ENCODE measurements around the gene GSTT4.
"Not testable (repeated sequence)": the region's sequence is repeated elsewhere in the genome, so short reads cannot be mapped to it uniquely, and the experiment has no call there.

DNA sequence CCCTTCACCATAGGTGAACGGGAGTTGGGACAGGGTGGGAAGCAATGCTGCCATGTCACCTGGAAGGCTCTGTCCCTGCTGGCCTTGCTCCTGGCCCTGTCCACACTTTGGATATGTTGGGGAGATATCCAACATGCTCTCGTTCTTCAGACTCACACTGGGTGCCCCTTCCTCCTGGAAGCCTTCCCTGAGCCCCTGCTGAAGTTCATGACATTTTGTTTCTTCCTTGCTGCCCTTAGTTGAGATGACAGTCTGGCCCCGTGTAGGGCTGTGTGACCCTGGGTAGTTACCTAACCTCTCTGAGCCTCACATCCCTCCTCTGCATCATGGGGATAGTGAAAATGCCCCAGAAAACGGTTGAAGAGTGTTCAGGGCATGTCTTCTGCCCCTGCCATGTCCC lies 51.8 kb downstream of the GSTT4 start:
- TF ChIP-seq, protein P1, sequence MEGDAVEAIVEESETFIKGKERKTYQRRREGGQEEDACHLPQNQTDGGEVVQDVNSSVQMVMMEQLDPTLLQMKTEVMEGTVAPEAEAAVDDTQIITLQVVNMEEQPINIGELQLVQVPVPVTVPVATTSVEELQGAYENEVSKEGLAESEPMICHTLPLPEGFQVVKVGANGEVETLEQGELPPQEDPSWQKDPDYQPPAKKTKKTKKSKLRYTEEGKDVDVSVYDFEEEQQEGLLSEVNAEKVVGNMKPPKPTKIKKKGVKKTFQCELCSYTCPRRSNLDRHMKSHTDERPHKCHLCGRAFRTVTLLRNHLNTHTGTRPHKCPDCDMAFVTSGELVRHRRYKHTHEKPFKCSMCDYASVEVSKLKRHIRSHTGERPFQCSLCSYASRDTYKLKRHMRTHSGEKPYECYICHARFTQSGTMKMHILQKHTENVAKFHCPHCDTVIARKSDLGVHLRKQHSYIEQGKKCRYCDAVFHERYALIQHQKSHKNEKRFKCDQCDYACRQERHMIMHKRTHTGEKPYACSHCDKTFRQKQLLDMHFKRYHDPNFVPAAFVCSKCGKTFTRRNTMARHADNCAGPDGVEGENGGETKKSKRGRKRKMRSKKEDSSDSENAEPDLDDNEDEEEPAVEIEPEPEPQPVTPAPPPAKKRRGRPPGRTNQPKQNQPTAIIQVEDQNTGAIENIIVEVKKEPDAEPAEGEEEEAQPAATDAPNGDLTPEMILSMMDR (IDR thresholded peaks at IDR 0.05), result not testable (repeated sequence)
- not testable (repeated sequence) for TF ChIP-seq POLR2A, EP300, POLR2AphosphoS5 (IDR thresholded peaks at IDR 0.05)

Data from suprapubic skin (tissue), 4 donors.